ENCODE measurements around the gene WDR26.

Gene WDR26

DNA sequence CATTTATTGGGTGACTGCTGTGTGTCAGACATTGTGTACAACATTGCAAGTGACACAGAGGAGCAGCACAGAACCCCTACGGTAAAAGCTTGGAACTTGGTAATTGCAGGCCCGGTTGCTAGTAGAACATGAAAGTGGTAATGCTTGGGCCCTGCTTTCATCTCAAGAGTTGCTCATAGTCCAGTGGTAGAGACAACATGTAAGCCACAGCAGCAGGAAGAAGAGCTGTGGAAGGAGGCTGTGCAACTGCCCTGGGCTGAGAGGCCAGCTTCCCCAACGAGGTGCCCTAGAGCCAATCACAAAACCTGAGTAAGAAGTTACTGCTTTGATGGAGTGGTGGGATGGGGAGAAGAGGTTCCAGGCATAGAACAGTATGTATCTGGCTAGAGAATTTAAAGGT, 59.5 kb downstream of the WDR26 start:
- TF ChIP-seq ZFX (IDR thresholded peaks at IDR 0.05) = no peak
- TF ChIP-seq, protein P1, sequence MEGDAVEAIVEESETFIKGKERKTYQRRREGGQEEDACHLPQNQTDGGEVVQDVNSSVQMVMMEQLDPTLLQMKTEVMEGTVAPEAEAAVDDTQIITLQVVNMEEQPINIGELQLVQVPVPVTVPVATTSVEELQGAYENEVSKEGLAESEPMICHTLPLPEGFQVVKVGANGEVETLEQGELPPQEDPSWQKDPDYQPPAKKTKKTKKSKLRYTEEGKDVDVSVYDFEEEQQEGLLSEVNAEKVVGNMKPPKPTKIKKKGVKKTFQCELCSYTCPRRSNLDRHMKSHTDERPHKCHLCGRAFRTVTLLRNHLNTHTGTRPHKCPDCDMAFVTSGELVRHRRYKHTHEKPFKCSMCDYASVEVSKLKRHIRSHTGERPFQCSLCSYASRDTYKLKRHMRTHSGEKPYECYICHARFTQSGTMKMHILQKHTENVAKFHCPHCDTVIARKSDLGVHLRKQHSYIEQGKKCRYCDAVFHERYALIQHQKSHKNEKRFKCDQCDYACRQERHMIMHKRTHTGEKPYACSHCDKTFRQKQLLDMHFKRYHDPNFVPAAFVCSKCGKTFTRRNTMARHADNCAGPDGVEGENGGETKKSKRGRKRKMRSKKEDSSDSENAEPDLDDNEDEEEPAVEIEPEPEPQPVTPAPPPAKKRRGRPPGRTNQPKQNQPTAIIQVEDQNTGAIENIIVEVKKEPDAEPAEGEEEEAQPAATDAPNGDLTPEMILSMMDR (conservative IDR thresholded peaks at IDR 0.05) = no peak
- H3K27ac ChIP-seq = no peak overlapping the region

DNA sequence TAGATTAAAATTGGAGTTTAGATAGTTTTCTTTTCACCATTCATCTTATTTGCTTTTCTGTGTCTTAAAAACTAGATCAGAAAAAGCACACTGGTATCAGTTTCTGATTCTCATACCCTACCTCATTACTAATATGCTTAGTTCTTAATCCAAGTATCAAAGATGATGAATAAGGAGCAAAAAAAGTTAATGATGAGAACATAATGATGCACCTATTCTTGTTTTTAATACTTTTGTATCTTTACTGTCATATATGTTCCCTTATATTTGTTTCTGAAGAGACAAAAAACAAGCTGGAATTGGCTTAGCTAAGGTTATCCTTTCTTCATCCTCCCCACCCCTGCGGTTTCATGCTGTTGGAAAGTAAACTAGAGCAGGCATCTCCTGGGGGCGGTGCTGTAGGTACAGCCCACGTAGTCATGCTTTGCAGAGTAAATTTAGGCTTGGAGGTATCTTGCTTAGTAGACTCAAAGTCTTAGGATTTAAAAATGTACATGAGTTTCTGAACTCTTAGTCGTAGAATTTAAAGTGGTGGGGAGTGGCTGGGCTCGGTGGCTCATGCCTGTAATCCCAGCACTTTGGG, 61.5 kb downstream of the WDR26 start:
- no peak overlapping the region for H3K27ac ChIP-seq
- TF ChIP-seq ZFX (IDR thresholded peaks at IDR 0.05) = no peak
- TF ChIP-seq, protein P1 (conservative IDR thresholded peaks at IDR 0.05) = no peak

DNA sequence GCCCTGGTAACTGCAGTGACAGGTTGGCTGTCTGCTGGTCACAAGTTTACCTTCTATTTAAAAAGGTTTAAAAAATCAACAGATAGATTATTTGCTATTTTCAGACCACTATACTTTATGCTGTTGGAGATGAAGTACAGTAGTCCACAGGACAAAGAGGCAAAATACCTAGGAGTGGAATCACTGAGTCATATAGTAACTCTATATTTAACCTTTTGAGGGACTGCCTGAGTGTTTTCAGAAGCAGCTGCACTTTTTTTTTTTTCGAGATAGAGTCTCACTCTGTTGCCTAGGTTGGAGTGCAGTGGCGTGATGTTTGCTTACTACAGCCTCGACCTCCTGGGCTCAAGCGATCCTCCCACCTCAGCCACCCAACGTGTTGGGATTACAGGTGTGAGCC, 66.2 kb downstream of the WDR26 start:
- no peak overlapping the region for H3K27ac ChIP-seq
- no peak for TF ChIP-seq ZFX (IDR thresholded peaks at IDR 0.05)
- TF ChIP-seq, protein P1 (conservative IDR thresholded peaks at IDR 0.05) = no peak

DNA sequence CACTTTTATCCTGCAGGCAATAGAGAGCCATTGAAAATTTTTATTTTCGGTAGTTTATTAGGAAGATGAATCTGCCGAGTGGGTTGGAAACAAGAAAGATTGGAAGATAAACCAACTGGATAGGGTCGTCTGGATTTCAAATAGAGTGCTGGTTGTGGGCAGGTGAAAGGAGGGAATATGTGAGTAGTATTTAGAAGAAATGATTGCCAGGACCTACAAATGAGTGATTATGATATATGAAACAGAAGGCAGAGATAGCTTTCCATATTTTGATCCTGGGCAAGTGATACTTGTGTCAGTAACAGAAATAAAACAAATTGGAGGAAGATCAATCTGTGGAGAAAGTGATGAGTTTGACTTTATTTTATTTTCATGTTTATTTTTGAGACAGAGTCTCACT, 75.4 kb downstream of the WDR26 start:
- H3K27ac ChIP-seq = peak overlapping the region; percentile 46
- TF ChIP-seq, protein P1 (conservative IDR thresholded peaks at IDR 0.05) = no peak
- no peak for TF ChIP-seq ZFX (IDR thresholded peaks at IDR 0.05)

DNA sequence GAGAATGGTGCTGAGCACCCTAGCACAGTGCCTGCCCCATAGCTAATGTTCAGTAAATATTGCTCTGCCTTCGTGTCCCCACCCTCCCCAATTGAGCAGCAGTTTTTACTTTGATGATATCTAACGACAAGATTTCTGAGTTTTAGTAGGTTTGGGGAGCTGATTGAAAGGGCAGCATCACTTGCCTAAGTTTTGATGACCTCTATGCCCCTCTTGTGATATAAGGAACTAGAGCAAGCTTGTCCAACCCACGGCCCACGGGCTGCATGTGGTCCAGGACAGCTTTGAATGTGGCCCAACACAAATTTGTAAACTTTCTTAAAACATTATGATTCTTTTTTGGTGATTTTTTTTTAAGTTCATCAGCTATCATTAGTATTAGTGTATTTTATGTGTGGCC, 76.4 kb downstream of the WDR26 start:
- TF ChIP-seq, protein P1 (conservative IDR thresholded peaks at IDR 0.05) = no peak
- TF ChIP-seq ZFX (IDR thresholded peaks at IDR 0.05) = no peak

DNA sequence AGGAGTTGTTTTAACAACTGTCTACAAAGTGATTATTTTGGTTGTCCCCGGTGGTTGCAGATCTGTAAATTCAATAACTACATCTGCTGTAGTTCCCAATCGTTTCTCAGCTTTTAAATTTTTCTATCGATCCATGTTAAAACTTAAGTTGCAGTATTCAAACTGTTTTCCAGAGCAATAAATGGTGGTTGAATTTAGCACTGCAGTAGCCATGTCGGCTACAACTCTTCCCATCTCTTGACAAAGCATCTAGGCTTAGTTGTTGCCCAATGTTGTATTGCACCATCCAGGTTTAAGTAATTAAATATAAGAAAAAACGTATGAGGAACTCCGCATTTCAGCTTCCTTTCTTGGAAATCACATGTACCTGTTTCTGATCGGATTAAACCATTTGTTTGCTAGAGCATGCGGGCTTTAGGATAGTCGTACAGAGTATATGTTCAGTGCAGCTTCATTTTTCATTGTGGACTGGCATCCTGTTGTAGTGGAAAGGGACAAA, 76.9 kb downstream of the WDR26 start:
- peak overlapping the region; percentile 88 for H3K27ac ChIP-seq
- no peak for TF ChIP-seq ZFX (IDR thresholded peaks at IDR 0.05)
- TF ChIP-seq, protein P1 (conservative IDR thresholded peaks at IDR 0.05) = no peak

More for the DNA sequence above, 76.4 kb downstream of the WDR26 start:
- H3K27ac ChIP-seq = no peak overlapping the region; the same call in 1 of the 2 replicates

DNA sequence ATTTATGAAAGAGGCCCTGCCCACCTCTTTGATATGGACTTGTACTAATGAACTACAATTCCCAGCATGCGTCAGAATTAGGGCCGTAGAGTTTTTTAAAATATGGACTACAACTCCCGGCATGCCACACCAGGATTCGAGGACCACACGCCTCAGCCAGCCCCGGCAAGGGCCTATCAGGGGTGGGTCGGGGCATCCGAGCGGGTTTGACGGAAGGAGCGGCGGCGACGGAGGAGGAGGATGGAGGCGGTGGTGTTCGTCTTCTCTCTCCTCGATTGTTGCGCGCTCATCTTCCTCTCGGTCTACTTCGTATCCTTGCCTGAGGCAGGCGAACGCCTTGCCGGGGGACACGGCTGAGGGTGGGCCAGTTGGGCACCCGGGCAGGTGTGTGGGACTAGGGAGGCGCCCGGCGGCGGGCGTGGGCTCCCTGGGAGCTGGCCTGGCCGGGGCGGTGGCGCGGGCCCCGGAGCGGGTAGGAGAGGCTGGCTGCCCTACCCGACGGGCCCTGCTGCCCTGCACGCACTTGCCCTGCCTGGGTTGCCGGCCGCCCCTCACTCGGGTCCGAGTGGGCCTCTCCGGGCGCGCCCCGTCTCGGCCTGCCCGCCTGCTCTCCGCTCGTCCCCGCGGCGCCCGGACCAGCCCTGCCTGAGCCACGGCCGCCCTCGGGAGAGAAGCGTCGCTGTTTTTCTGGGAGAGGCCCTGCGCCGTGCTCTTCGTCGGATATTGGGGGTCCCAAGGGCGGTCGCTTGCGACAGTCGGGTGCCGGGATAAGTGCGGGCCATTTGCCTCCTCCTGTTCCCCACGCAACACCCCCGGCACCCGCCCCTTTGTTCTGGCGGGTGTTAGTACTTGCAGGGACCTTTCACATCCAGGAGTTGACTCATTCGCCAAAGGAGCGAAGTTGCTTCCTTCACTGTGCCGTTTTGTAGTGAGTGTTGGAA, 77.6 kb downstream of the WDR26 start, which contains the start of gene CNIH4:
Gene CNIH4 (plus strand): TSS at position 195 of the 941 bp plus-strand sequence. CDS start 46 bp downstream, at position 241.
- TF ChIP-seq ZFX (IDR thresholded peaks at IDR 0.05) = peak; percentile 94
- TF ChIP-seq, protein P1 (conservative IDR thresholded peaks at IDR 0.05) = no peak; the same call in 1 of the 2 replicates
- H3K27ac ChIP-seq = peak within 1 kb of the TSS; percentile 88
